WTC11 (cell line): ENCODE data around the gene NFKBIE. TPM values are rescaled to one million over a fixed set of nuclear protein-coding genes. Genes with fewer than 3 reads are reported as not detected.

Source experiments
- ATAC-seq: fragments of 200-7000 bp; cut with Tn5 transposase; 2 replicates; pipeline ENCODE4 v1.10.0; 2021; ENCODE audit warnings: mild to moderate bottlenecking, moderate library complexity
- CTCF ChIA-PET: fragments of 300-600 bp; sonication (Branson Sonifier 250); formaldehyde crosslinking; loops from one replicate; lab custom pipeline; 2021; ENCODE audit warnings: antibody characterized with exemption; lab: Charles Lee
- POLR2A ChIA-PET: fragments of 350-600 bp; sonication (Branson Sonifier 250); formaldehyde crosslinking; loops from one replicate; lab custom pipeline; 2021; ENCODE audit warnings: antibody characterized with exemption; lab: Charles Lee
- DNase-seq: peaks from one replicate; pipeline ENCODE4 v3.0.0; 2021; ENCODE audit warnings: low spot score
- H3K27ac Mint-ChIP-seq: 2 replicates; pipeline ENCODE4 v1.8.0; 2021; ENCODE audit warnings: mixed read lengths
- H3K27me3 Mint-ChIP-seq: 2 replicates; pipeline ENCODE4 v1.8.0; 2021; ENCODE audit warnings: low read depth, mild to moderate bottlenecking, moderate library complexity, mixed read lengths
- H3K36me3 Mint-ChIP-seq: 2 replicates; pipeline ENCODE4 v1.8.0; 2021; ENCODE audit warnings: mixed read lengths
- H3K4me1 Mint-ChIP-seq: 2 replicates; pipeline ENCODE4 v1.8.0; 2022; ENCODE audit warnings: mixed read lengths
- H3K4me3 Mint-ChIP-seq: 2 replicates; pipeline ENCODE4 v1.8.0; 2021; ENCODE audit warnings: mild to moderate bottlenecking, moderate library complexity, mixed read lengths
- H3K9me3 Mint-ChIP-seq: 2 replicates; pipeline ENCODE4 v1.8.0; 2021; ENCODE audit warnings: mixed read lengths
- EMX1 ChIP-seq: fragments of 250-450 bp; sonication (Bioruptor Pico); IDR thresholded peaks from 2 replicates; pipeline ENCODE4 v1.8.0; 2021; ENCODE audit warnings: mild to moderate bottlenecking
- FOXP1 ChIP-seq: sonication (generic); formaldehyde crosslinking; IDR thresholded peaks from 2 replicates; pipeline ENCODE4 v1.8.0; 2022; ENCODE audit warnings: missing genetic modification reagents, mild to moderate bottlenecking, moderate library complexity, borderline replicate concordance
- GTF2I ChIP-seq: fragments of 250-450 bp; sonication (Bioruptor Pico); conservative IDR thresholded peaks from 2 replicates; pipeline ENCODE4 v1.4.0; 2021; ENCODE audit warnings: mild to moderate bottlenecking
- JAZF1 ChIP-seq: fragments of 250-450 bp; sonication (Bioruptor Pico); IDR thresholded peaks from 2 replicates; pipeline ENCODE4 v1.9.0; 2021; ENCODE audit warnings: moderate library complexity, mild to moderate bottlenecking, inconsistent platforms
- MXD4 ChIP-seq: fragments of 250-450 bp; sonication (Bioruptor Pico); IDR thresholded peaks from 2 replicates; pipeline ENCODE4 v1.8.0; 2021; ENCODE audit warnings: mild to moderate bottlenecking, moderate library complexity, borderline replicate concordance
- NR1H2 ChIP-seq: sonication (generic); formaldehyde crosslinking; IDR thresholded peaks from 2 replicates; pipeline ENCODE4 v1.9.0; 2021; ENCODE audit warnings: mild to moderate bottlenecking, moderate library complexity, missing genetic modification reagents
- SMAD3 ChIP-seq: sonication (generic); formaldehyde crosslinking; IDR thresholded peaks from 2 replicates; pipeline ENCODE4 v1.8.0; 2022; ENCODE audit warnings: missing genetic modification reagents, mild to moderate bottlenecking, borderline replicate concordance
- ZNF121 ChIP-seq: sonication (generic); formaldehyde crosslinking; IDR thresholded peaks from 2 replicates; pipeline ENCODE4 v1.8.0; 2023; ENCODE audit warnings: missing genetic modification reagents
- ZNF138 ChIP-seq: sonication (generic); formaldehyde crosslinking; conservative IDR thresholded peaks from 2 replicates; pipeline ENCODE4 v1.8.1; 2022; ENCODE audit warnings: mild to moderate bottlenecking, moderate library complexity, missing genetic modification reagents
- ZNF317 ChIP-seq: sonication (generic); formaldehyde crosslinking; IDR thresholded peaks from 2 replicates; pipeline ENCODE4 v1.8.1; 2023; ENCODE audit warnings: low read depth, mild to moderate bottlenecking, moderate library complexity, missing genetic modification reagents, borderline replicate concordance
- ZNF423 ChIP-seq: fragments of 250-450 bp; sonication (Bioruptor Pico); IDR thresholded peaks from 2 replicates; pipeline ENCODE4 v2.1.2; 2022; ENCODE audit warnings: mild to moderate bottlenecking, moderate library complexity
- total RNA-seq: library from RNA; stranded (reverse); gene quantifications from 3 replicates; pipeline ENCODE4 v1.2.3, GENCODE V29; 2021
- TF ChIP-seq, protein P1 (sequence below): sonication (generic); formaldehyde crosslinking; IDR thresholded peaks from 2 replicates; pipeline ENCODE4 v1.8.1; 2023; ENCODE audit warnings: mild to moderate bottlenecking, missing genetic modification reagents, moderate library complexity
- TF ChIP-seq, protein P2 (sequence below): fragments of 250-450 bp; sonication (Bioruptor Pico); IDR thresholded peaks from 2 replicates; pipeline ENCODE4 v1.9.0; 2021; ENCODE audit warnings: mild to moderate bottlenecking
- TF ChIP-seq, protein P3 (sequence below): sonication (generic); formaldehyde crosslinking; IDR thresholded peaks from 2 replicates; pipeline ENCODE4 v1.8.1; 2022; ENCODE audit warnings: low read depth, missing genetic modification reagents, borderline replicate concordance
- TF ChIP-seq, protein P4 (sequence below): sonication (generic); formaldehyde crosslinking; IDR thresholded peaks from 2 replicates; pipeline ENCODE4 v1.8.0; 2022; ENCODE audit warnings: missing genetic modification reagents
- TF ChIP-seq, protein P5 (sequence below): sonication (generic); formaldehyde crosslinking; IDR thresholded peaks from 2 replicates; pipeline ENCODE4 v1.8.1; 2023; ENCODE audit warnings: mild to moderate bottlenecking, moderate library complexity, missing genetic modification reagents

The NFKBIE gene
- total RNA-seq, 1 experiment from 2014 or later = 10.3 TPM

DNA sequence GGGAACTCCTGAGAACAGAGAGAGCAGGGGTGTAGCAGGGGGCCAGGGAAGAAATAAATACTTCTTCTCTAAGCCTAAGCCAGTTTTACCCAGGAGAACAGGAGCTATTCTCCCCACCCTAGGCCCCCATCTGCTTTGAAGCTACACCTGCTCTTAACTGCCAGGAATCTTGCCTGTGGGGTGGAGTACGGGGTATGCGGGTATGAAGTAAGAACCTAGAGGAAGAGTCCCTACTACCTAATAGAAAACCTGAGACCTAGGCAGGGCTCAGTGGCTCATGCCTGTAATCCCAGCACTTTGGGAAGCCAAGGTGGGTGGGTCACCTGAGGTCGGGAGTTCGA, 40.4 kb downstream of the NFKBIE start (continued):
- TF ChIP-seq FOXP1 (CRISPR knock-in tag) (no peak), GTF2I (CRISPR knock-in tag) (no peak), JAZF1 (CRISPR knock-in tag) (no peak), ZNF121 (CRISPR knock-in tag) (no peak), ZNF317 (no peak), ZNF138 (no peak), ZNF423 (CRISPR knock-in tag) (no peak)
- TF ChIP-seq, protein P1, sequence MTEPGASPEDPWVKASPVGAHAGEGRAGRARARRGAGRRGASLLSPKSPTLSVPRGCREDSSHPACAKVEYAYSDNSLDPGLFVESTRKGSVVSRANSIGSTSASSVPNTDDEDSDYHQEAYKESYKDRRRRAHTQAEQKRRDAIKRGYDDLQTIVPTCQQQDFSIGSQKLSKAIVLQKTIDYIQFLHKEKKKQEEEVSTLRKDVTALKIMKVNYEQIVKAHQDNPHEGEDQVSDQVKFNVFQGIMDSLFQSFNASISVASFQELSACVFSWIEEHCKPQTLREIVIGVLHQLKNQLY (CRISPR knock-in tag) = no peak
- TF ChIP-seq, protein P2, sequence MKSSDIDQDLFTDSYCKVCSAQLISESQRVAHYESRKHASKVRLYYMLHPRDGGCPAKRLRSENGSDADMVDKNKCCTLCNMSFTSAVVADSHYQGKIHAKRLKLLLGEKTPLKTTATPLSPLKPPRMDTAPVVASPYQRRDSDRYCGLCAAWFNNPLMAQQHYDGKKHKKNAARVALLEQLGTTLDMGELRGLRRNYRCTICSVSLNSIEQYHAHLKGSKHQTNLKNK = no peak
- TF ChIP-seq, protein P3, sequence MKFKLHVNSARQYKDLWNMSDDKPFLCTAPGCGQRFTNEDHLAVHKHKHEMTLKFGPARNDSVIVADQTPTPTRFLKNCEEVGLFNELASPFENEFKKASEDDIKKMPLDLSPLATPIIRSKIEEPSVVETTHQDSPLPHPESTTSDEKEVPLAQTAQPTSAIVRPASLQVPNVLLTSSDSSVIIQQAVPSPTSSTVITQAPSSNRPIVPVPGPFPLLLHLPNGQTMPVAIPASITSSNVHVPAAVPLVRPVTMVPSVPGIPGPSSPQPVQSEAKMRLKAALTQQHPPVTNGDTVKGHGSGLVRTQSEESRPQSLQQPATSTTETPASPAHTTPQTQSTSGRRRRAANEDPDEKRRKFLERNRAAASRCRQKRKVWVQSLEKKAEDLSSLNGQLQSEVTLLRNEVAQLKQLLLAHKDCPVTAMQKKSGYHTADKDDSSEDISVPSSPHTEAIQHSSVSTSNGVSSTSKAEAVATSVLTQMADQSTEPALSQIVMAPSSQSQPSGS (CRISPR knock-in tag) = no peak

DNA sequence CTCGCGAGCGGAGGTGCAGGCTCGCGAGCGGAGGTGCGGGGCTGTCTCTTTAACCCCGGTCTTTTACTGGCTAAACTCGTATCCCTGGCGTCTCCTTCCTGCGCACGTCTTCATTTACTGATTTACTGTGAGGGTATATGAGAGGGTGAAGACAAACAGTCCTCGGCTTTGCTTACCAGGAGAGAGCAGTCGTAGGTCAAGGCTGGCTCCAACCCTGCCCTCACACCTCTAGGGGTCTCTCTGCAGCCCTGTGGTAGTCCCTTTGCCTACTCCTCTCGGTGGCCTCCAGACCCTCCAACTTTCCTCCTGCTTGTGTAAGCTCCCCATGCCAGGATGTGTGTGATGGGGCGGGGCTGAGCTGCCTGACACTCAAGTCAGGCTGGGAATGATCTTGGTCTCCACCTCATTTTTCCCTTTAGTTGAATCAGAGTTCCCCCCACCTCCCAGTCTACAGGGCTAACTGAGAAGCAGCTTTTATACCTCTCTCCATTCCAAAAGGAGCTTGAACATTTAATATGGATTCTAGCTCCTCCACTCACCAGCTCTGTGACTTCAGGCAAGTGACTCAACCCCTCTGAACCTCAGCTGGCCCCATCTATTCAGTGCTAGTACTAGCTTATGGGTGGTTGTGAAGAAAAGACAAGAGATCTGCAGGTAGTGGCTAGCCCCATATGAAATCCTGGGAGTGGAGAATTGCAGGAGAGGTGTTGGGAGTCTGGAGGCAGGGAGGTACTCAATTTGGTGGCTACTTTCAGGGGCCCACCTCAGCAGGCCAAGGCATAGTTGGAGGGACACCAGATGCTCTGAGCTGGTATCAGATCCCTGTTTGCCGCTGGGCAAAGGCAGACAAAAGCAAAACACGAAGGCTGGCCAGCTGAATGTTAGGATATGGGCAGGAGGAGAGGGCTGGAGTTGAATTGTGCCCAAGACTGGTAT, 41.1 kb downstream of the NFKBIE start:
- POLR2A ChIA-PET = interaction anchor here (1.0 to 5.7 kb wide), 7 partner anchors 10 to 51 kb away, joined by 3 to 63 read pairs (median 7); partner anchors contain the start of genes HSP90AB1 and SLC35B2
- DNase-seq (peak; percentile 39), ATAC-seq (peak; percentile 13)
- CTCF ChIA-PET = interaction anchor here (0.6 to 10.7 kb wide), 22 partner anchors 11 to 1157 kb away, joined by 3 to 174 read pairs (median 5); partner anchors contain the start of genes AARS2, HSP90AB1 and SLC35B2
- peaks cover 13% of the 10 kb centered on the region for H3K36me3 Mint-ChIP-seq
- no peaks in the 10 kb centered on the region for H3K27me3 Mint-ChIP-seq
- TF ChIP-seq SMAD3 (CRISPR knock-in tag) (no peak), EMX1 (no peak), ZNF138 (no peak), ZNF423 (CRISPR knock-in tag) (no peak), NR1H2 (no peak), MXD4 (no peak)
- TF ChIP-seq, protein P4, sequence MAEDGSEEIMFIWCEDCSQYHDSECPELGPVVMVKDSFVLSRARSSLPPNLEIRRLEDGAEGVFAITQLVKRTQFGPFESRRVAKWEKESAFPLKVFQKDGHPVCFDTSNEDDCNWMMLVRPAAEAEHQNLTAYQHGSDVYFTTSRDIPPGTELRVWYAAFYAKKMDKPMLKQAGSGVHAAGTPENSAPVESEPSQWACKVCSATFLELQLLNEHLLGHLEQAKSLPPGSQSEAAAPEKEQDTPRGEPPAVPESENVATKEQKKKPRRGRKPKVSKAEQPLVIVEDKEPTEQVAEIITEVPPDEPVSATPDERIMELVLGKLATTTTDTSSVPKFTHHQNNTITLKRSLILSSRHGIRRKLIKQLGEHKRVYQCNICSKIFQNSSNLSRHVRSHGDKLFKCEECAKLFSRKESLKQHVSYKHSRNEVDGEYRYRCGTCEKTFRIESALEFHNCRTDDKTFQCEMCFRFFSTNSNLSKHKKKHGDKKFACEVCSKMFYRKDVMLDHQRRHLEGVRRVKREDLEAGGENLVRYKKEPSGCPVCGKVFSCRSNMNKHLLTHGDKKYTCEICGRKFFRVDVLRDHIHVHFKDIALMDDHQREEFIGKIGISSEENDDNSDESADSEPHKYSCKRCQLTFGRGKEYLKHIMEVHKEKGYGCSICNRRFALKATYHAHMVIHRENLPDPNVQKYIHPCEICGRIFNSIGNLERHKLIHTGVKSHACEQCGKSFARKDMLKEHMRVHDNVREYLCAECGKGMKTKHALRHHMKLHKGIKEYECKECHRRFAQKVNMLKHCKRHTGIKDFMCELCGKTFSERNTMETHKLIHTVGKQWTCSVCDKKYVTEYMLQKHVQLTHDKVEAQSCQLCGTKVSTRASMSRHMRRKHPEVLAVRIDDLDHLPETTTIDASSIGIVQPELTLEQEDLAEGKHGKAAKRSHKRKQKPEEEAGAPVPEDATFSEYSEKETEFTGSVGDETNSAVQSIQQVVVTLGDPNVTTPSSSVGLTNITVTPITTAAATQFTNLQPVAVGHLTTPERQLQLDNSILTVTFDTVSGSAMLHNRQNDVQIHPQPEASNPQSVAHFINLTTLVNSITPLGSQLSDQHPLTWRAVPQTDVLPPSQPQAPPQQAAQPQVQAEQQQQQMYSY = no peak
- TF ChIP-seq, protein P1 (CRISPR knock-in tag) = no peak
- TF ChIP-seq, protein P5, sequence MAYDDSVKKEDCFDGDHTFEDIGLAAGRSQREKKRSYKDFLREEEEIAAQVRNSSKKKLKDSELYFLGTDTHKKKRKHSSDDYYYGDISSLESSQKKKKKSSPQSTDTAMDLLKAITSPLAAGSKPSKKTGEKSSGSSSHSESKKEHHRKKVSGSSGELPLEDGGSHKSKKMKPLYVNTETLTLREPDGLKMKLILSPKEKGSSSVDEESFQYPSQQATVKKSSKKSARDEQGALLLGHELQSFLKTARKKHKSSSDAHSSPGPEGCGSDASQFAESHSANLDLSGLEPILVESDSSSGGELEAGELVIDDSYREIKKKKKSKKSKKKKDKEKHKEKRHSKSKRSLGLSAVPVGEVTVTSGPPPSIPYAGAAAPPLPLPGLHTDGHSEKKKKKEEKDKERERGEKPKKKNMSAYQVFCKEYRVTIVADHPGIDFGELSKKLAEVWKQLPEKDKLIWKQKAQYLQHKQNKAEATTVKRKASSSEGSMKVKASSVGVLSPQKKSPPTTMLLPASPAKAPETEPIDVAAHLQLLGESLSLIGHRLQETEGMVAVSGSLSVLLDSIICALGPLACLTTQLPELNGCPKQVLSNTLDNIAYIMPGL (CRISPR knock-in tag) = no peak
- no peaks in the 10 kb centered on the region for H3K9me3 Mint-ChIP-seq
- H3K27ac Mint-ChIP-seq = peak overlapping the region; percentile 90
- peak overlapping the region; percentile 89 for H3K4me3 Mint-ChIP-seq
- H3K4me1 Mint-ChIP-seq = peaks cover 55% of the 10 kb centered on the region
